ENCODE measurements around the gene GPR176. TPM values are rescaled to one million over a fixed set of nuclear protein-coding genes. Genes with fewer than 3 reads are reported as not detected.

The GPR176 gene
- polyA plus RNA-seq, 1 donor, result 9.4 TPM

GRCh38 chr15:39920510-39921273 is 626 bp upstream of the GPR176 start:
- H3K9me3 ChIP-seq (ENCODE audit: control insufficient read depth, low read depth, low read length), result peaks cover 13% of the 10 kb centered on the region
- peaks cover 30% of the 10 kb centered on the region for H3K27me3 ChIP-seq (ENCODE audit: control insufficient read depth, insufficient read depth, low read length)
- peak; percentile 65 to 83 for DNase-seq
- peak overlapping the region; percentile 71 for H3K4me3 ChIP-seq (ENCODE audit: low read length)
- peak overlapping the region; percentile 63 for H3K27ac ChIP-seq (ENCODE audit: low read length)
- peaks cover 6% of the 10 kb centered on the region for H3K4me1 ChIP-seq (ENCODE audit: control insufficient read depth, insufficient read depth, low read length)
- H3K36me3 ChIP-seq (ENCODE audit: control insufficient read depth, insufficient read depth, low read length), result no peaks in the 10 kb centered on the region
- WGBS (ENCODE audit: insufficient coverage, low lambda C conversion rate), result 0% methylated on average over 3 of the region's 70 CpGs

GRCh38 chr15:39919411-39919747 is 687 bp downstream of the GPR176 start:
- H3K27me3 ChIP-seq (ENCODE audit: control insufficient read depth, insufficient read depth, low read length), result peaks cover 30% of the 10 kb centered on the region
- no peak for DNase-seq
- H3K4me3 ChIP-seq (ENCODE audit: low read length), result peak overlapping the region; percentile 71
- no peaks in the 10 kb centered on the region for H3K36me3 ChIP-seq (ENCODE audit: control insufficient read depth, insufficient read depth, low read length)
- WGBS (ENCODE audit: insufficient coverage, low lambda C conversion rate), result 0% methylated on average over 2 of the region's 15 CpGs
- H3K9me3 ChIP-seq (ENCODE audit: control insufficient read depth, low read depth, low read length), result peaks cover 13% of the 10 kb centered on the region
- H3K4me1 ChIP-seq (ENCODE audit: control insufficient read depth, insufficient read depth, low read length), result peaks cover 6% of the 10 kb centered on the region
- H3K27ac ChIP-seq (ENCODE audit: low read length), result no peak overlapping the region

GRCh38 chr15:39918688-39919385 is 1.2 kb downstream of the GPR176 start:
- peak in 1 of 2 donors; percentile 20 for DNase-seq
- Histone ChIP-seq H3K27me3 (ENCODE audit: control insufficient read depth, insufficient read depth, low read length) (peaks cover 30% of the 10 kb centered on the region), H3K9me3 (ENCODE audit: control insufficient read depth, low read depth, low read length) (peaks cover 13% of the 10 kb centered on the region), H3K4me3 (ENCODE audit: low read length) (no peak overlapping the region), H3K4me1 (ENCODE audit: control insufficient read depth, insufficient read depth, low read length) (peaks cover 6% of the 10 kb centered on the region), H3K27ac (ENCODE audit: low read length) (no peak overlapping the region), H3K36me3 (ENCODE audit: control insufficient read depth, insufficient read depth, low read length) (no peaks in the 10 kb centered on the region)
- 18% methylated on average over 6 of the region's 13 CpGs for WGBS (ENCODE audit: insufficient coverage, low lambda C conversion rate)

GRCh38 chr15:39914977-39915376 is 5.1 kb downstream of the GPR176 start:
- Histone ChIP-seq H3K4me1 (ENCODE audit: control insufficient read depth, insufficient read depth, low read length) (peaks cover under 1% of the 10 kb centered on the region), H3K9me3 (ENCODE audit: control insufficient read depth, low read depth, low read length) (peaks cover 6% of the 10 kb centered on the region), H3K36me3 (ENCODE audit: control insufficient read depth, insufficient read depth, low read length) (no peaks in the 10 kb centered on the region), H3K27me3 (ENCODE audit: control insufficient read depth, insufficient read depth, low read length) (peaks cover 23% of the 10 kb centered on the region), H3K27ac (ENCODE audit: low read length) (no peak overlapping the region), H3K4me3 (ENCODE audit: low read length) (no peak overlapping the region)
- WGBS (ENCODE audit: insufficient coverage, low lambda C conversion rate), result no CpG with 5 or more reads among the region's 2 CpGs
- DNase-seq, result no peak

- Histone ChIP-seq H3K27me3 (ENCODE audit: control insufficient read depth, insufficient read depth, low read length) (no peaks in the 10 kb centered on the region), H3K36me3 (ENCODE audit: control insufficient read depth, insufficient read depth, low read length) (no peaks in the 10 kb centered on the region), H3K4me3 (ENCODE audit: low read length) (no peak overlapping the region), H3K27ac (ENCODE audit: low read length) (no peak overlapping the region), H3K4me1 (ENCODE audit: control insufficient read depth, insufficient read depth, low read length) (no peaks in the 10 kb centered on the region), H3K9me3 (ENCODE audit: control insufficient read depth, low read depth, low read length) (no peaks in the 10 kb centered on the region)
- no peak for DNase-seq
- 76% methylated on average over 4 of the region's 5 CpGs for WGBS (ENCODE audit: insufficient coverage, low lambda C conversion rate)
These were observed 11.1 kb downstream of the GPR176 start for GRCh38 chr15:39909007-39909406.

GRCh38 chr15:39908186-39908585 is 11.9 kb downstream of the GPR176 start:
- 33% methylated on average over 1 of the region's 1 CpG for WGBS (ENCODE audit: insufficient coverage, low lambda C conversion rate)
- DNase-seq, result no peak
- Histone ChIP-seq H3K27ac (ENCODE audit: low read length) (no peak overlapping the region), H3K4me1 (ENCODE audit: control insufficient read depth, insufficient read depth, low read length) (no peaks in the 10 kb centered on the region), H3K4me3 (ENCODE audit: low read length) (no peak overlapping the region), H3K9me3 (ENCODE audit: control insufficient read depth, low read depth, low read length) (no peaks in the 10 kb centered on the region), H3K27me3 (ENCODE audit: control insufficient read depth, insufficient read depth, low read length) (no peaks in the 10 kb centered on the region), H3K36me3 (ENCODE audit: control insufficient read depth, insufficient read depth, low read length) (no peaks in the 10 kb centered on the region)

- Histone ChIP-seq H3K27ac (ENCODE audit: low read length) (no peak overlapping the region), H3K9me3 (ENCODE audit: control insufficient read depth, low read depth, low read length) (no peaks in the 10 kb centered on the region), H3K4me3 (ENCODE audit: low read length) (no peak overlapping the region), H3K4me1 (ENCODE audit: control insufficient read depth, insufficient read depth, low read length) (no peaks in the 10 kb centered on the region), H3K36me3 (ENCODE audit: control insufficient read depth, insufficient read depth, low read length) (no peaks in the 10 kb centered on the region), H3K27me3 (ENCODE audit: control insufficient read depth, insufficient read depth, low read length) (no peaks in the 10 kb centered on the region)
- DNase-seq, result no peak
- WGBS (ENCODE audit: insufficient coverage, low lambda C conversion rate), result no CpG with 5 or more reads among the region's 3 CpGs
These were observed 12.8 kb downstream of the GPR176 start for GRCh38 chr15:39907216-39907615.

GRCh38 chr15:39904115-39904514 is 16.0 kb downstream of the GPR176 start:
- DNase-seq, result no peak
- Histone ChIP-seq H3K4me3 (ENCODE audit: low read length) (no peak overlapping the region), H3K27ac (ENCODE audit: low read length) (no peak overlapping the region), H3K9me3 (ENCODE audit: control insufficient read depth, low read depth, low read length) (no peaks in the 10 kb centered on the region), H3K4me1 (ENCODE audit: control insufficient read depth, insufficient read depth, low read length) (no peaks in the 10 kb centered on the region), H3K27me3 (ENCODE audit: control insufficient read depth, insufficient read depth, low read length) (peaks cover 7% of the 10 kb centered on the region), H3K36me3 (ENCODE audit: control insufficient read depth, insufficient read depth, low read length) (no peaks in the 10 kb centered on the region)
- WGBS (ENCODE audit: insufficient coverage, low lambda C conversion rate), result 80% methylated on average over 1 of the region's 2 CpGs

- Histone ChIP-seq H3K36me3 (ENCODE audit: control insufficient read depth, insufficient read depth, low read length) (no peaks in the 10 kb centered on the region), H3K4me1 (ENCODE audit: control insufficient read depth, insufficient read depth, low read length) (no peaks in the 10 kb centered on the region), H3K4me3 (ENCODE audit: low read length) (no peak overlapping the region), H3K27ac (ENCODE audit: low read length) (no peak overlapping the region), H3K9me3 (ENCODE audit: control insufficient read depth, low read depth, low read length) (peaks cover 6% of the 10 kb centered on the region), H3K27me3 (ENCODE audit: control insufficient read depth, insufficient read depth, low read length) (peaks cover 12% of the 10 kb centered on the region)
- DNase-seq, result no peak
- WGBS (ENCODE audit: insufficient coverage, low lambda C conversion rate), result 75% methylated on average over 2 of the region's 3 CpGs
These were observed 21.7 kb downstream of the GPR176 start for GRCh38 chr15:39898317-39898716.

- WGBS (ENCODE audit: insufficient coverage, low lambda C conversion rate), result no CpG with 5 or more reads among the region's 1 CpG
- peaks cover 6% of the 10 kb centered on the region for H3K9me3 ChIP-seq (ENCODE audit: control insufficient read depth, low read depth, low read length)
These were observed 23.2 kb downstream of the GPR176 start for GRCh38 chr15:39896846-39897245.

More at GRCh38 chr15:39896846-39897245, 23.2 kb downstream of the GPR176 start:
- H3K27ac ChIP-seq (ENCODE audit: low read length), result no peak overlapping the region
- H3K4me3 ChIP-seq (ENCODE audit: low read length), result no peak overlapping the region
- H3K36me3 ChIP-seq (ENCODE audit: control insufficient read depth, insufficient read depth, low read length), result no peaks in the 10 kb centered on the region
- DNase-seq, result no peak
- H3K27me3 ChIP-seq (ENCODE audit: control insufficient read depth, insufficient read depth, low read length), result peaks cover 12% of the 10 kb centered on the region
- H3K4me1 ChIP-seq (ENCODE audit: control insufficient read depth, insufficient read depth, low read length), result no peaks in the 10 kb centered on the region

All from large intestine (tissue), 3 donors.